Measurements from ENCODE around the gene TMEM108.
A peak's percentile ranks its signal among the peaks of the same experiment; 100 is the strongest.

Gene TMEM108

DNA sequence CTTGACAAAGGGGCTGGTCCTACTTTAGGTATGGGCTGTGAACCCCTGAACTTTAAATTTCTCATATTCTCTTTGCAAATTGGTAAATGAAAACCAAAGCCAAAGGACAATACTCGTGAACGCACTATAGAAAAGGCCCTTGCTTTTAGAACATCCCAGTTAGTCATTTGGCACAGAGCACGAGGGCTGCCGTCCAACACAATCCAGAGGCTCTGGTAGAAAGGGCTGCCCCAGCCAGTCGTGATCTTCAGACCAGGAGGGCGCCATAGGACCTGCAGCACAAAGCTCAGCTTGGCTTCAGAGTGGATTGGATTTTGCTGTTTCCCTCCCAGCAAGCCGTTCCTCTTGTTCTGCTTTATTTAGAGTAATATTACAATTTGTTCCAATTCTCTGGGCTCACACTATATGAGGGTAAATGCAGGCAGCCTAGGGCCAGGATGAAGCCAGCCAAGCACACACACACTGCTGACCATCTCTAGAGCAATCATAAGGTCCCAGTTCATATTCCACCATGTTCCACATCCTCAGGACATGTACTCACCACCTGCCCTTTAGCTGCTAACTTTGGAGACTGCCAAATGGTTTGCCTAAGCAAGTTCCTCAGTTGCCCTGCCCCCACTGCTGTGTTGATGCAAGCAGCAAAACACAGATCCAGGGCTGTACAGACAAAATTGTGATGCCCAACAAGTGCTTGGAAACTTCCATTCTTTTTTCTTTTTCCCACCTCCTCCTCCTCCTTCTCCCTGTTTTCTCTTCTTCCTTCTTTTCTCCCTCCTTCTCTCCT lies 355.7 kb downstream of the TMEM108 start:
- DNase-seq = no peak

GRCh38 chr3:133394561-133395311 lies 356.5 kb downstream of the TMEM108 start:
- DNase-seq = no peak

DNA sequence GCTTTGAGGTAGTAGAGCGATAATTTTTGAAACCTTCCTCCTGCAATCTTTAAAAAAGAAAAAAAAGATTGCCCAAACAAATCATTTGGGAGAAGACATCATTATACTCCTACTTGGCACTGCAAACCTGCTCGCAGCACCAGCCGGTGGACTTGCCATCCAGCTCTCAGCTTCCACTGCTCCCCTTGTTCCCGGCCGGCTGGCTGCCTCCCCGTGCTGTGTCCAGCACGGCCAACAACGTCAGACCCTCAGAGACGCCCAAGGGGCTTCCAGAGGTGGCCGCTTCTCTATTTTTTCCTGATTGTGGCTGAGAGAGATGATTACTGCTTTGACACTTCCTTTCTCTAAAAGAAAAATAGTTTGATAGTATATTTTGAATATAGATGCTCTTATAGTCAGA lies 358.7 kb downstream of the TMEM108 start:
- DNase-seq = no peak

GRCh38 chr3:133400006-133400515 lies 361.9 kb downstream of the TMEM108 start, which contains the start of gene BFSP2:
BFSP2 (plus strand) TSS chr3:133400056; CDS start chr3:133400084, 28 bp downstream.
- no peak for DNase-seq

DNA sequence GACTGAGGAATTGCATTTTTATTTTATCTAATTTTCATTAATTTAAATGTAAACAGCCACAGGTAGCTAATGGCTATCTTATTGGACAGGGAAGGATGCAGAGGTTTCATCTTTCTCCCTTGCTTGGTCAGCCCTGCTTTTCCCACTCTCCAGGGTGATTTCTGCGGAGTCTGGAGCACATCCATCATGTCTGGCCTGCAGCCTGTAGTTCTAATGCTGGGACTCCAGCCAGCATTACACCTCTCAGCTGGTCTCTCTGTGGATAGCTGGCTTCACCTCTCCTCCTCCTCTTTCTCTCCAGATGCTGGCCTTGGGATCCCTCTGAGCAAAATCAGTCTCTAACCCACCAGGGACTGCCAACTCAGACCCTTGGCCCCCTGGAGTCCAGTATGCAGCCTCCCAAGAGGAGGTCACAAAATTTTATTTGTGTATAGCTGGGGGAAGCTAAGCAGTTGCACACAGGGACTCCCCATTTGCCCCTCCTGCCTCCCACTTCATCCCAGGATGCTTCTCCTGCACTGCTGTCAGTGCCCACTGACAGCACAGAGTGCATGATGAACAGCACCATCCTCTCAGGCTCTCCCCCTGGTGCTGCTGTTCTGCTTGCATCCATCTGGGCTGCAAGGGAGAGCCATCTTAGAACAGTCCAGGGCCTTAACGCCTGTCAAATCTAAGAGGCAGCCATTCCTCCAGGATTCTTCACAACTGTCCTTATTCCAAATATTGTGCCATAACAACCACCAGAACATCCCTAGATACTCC lies 363.4 kb downstream of the TMEM108 start:
- DNase-seq = peak in 1 of 2 experiments; percentile 47

DNA sequence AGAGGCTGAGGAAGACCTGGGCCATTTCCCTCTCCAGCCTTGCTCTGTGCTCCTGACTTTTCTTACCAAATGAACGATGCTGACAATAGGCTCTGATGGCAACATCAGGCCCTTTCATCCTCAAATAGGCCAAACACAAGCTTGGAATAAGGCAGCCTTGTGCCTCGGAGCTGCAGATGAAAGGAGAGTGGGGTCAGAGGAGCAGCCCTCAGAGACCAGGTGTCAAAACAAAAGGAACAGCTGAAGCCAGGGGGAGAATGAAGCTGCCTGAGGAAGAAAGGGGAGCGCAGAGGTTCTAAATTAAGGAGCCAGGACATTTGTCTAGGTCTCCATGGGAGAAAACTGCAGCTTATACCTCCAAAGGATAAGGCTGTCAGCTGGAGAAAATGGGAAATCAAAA lies 366.7 kb downstream of the TMEM108 start:
- no peak for DNase-seq

DNA sequence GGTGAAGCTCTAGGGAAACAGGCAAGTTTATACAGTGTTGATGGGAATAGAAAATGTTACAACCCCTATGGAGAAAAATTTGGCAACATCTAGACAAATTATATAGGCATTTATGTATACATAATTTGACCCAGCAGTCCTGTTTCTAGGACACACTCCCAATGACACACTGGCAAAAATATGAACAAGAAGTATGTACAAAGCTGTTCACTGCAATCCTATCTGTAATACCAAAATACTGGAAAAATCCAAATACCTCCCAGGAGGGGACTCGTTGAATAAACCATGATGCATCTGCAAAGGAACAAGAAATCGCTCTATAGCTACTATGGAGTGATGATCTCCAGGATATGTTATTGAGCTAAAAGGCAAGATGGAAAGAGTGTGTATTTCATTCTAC lies 370.2 kb downstream of the TMEM108 start:
- no peak for DNase-seq

GRCh38 chr3:133408961-133409360 lies 370.8 kb downstream of the TMEM108 start:
- DNase-seq = no peak

- DNase-seq = no peak
Observed at GRCh38 chr3:133410191-133410892, 372.2 kb downstream of the TMEM108 start.

DNA sequence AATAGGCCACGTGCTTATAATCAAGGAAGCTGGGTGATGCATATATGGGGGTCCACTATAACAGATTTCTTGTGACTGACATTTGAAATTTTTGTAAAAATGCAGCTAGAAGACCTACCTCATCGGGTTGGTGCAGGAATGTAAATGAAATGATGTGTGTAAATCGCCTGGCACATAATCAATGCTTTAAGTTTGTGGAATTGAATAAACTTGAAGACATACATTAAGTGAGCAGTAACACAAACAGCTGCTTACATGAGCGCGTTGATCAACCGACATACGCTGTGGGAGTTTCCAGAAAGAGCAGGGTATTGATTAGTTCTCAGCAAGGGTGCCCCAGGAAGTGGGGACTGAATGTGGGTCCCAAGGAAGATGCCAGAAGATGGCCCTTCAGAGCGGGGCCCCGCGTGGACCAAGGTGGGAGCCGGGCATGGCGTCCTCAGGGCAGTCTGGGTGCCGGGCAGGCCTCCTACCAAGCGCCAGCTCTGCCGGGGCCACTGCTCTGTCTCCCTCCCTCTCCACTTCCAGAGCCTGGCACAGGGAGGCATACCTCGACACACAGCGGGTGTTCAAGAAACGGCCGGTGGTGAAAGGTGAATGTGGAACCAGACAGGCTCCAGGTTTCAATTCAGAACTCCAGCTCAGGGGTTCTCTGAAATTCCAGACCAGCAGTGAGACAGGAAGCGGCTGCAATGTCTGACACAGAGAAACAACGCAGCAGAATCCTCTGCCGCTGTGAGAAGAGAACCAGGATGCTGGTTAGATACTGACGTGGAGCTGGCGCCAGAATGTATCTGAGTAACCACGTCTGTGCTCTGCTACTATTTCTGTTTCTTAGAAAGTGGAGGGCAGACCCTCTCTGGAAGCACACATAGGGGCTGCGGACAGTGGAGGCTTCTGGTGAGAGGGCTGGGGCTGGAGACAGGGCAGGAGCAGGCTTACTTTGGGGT lies 374.3 kb downstream of the TMEM108 start:
- no peak for DNase-seq

DNA sequence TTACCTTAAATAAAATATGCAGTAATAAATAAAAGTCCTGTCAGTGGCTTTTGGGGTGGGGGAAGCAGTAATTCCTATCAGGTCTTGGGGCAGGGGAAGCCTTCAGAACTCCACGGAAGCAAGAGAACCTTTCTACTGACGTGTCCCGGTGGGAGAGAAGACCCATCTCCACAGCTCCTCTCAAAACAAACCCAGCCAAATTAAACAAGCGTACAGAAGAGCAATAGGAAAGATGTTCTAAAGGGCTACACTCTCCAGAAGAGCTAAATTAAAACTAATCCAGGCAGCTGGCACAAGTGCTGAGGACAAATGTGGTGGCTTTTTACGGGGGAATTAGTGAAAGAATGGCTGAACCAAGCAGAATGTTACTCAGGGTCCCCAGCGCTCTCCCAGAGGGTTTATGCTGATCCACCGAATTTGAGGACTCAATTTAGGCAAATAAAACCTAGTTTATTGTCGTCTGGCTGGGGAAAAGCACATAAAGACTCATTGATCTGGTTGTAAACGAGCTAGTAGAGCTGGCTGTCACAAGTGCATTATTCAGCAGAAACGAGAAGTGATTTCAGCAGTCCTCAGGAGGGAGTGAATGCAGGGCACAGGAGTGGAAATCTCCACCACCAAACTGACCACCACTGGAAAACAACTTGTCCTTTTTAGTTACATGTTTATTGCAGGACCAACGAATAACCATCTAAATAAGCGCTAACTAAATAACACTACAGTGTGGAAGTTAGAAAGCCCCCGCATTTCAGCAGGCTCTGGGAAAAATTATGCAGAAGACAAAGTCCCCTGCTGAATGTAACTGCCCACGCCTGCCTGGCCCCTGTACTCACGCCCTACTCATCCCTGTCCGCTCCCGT lies 375.2 kb downstream of the TMEM108 start:
- no peak for DNase-seq

GRCh38 chr3:133414021-133414392 lies 375.8 kb downstream of the TMEM108 start:
- DNase-seq = no peak

GRCh38 chr3:133418361-133418760 lies 380.2 kb downstream of the TMEM108 start:
- no peak for DNase-seq

- DNase-seq = no peak
Observed at GRCh38 chr3:133419151-133419909, 381.1 kb downstream of the TMEM108 start.

GRCh38 chr3:133424937-133425869 lies 387.0 kb downstream of the TMEM108 start:
- DNase-seq = no peak

DNA sequence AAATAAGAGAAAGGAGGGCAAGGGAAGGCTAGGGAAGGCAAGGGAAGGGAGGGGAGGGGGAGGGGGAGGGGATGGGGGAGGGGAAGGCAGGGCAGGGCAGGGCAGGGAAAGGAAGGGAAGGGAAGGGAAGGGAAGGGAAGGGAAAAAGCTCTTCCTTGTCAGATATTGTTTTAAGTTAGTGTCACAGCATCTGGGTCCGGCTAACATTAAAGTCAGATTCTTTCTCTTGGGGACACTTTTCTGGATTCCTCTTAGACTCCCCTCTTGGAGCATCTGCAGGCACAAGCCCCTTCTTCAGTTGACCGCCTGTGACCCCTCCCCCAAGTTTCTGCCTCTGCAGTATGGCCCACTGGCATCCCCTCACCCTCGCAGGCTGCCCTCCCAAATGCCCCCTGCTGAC lies 387.7 kb downstream of the TMEM108 start:
- no peak for DNase-seq

- no peak for DNase-seq
Observed at GRCh38 chr3:133426721-133427120, 388.5 kb downstream of the TMEM108 start.

GRCh38 chr3:133428552-133428951 lies 390.4 kb downstream of the TMEM108 start:
- no peak for DNase-seq
